Sigmoid colon (tissue), 4 donors: ENCODE results near the gene GPR18.

ENCODE experiments used
- CTCF ChIP-seq, 4 experiments: fragments of 450-650 bp in 3 of 4; fragments of 200-600 bp in 1 of 4; IDR thresholded peaks; one replicate each; pipeline ENCODE4 v1.5.1; 2016 to 2019; ENCODE audit warnings: antibody characterized with exemption in 4 of 4, mild to moderate bottlenecking in 3 of 4, moderate library complexity in 2 of 4
- EP300 ChIP-seq, 4 donors: sonication (generic); formaldehyde crosslinking; IDR thresholded peaks; one replicate each; pipeline ENCODE4 v1.6.1; 2017; ENCODE audit warnings: antibody characterized with exemption in 4 of 4
- POLR2A ChIP-seq, 2 donors: fragments of 450-650 bp; IDR thresholded peaks; one replicate each; pipeline ENCODE4 v1.6.1; 2016; ENCODE audit warnings: antibody characterized with exemption in 2 of 2, mild to moderate bottlenecking in 2 of 2, moderate library complexity in 2 of 2
- POLR2AphosphoS5 ChIP-seq, 4 donors: sonication (generic); formaldehyde crosslinking; IDR thresholded peaks; one replicate each; pipeline ENCODE4 v1.6.1; 2017; ENCODE audit warnings: antibody characterized with exemption in 4 of 4

DNA sequence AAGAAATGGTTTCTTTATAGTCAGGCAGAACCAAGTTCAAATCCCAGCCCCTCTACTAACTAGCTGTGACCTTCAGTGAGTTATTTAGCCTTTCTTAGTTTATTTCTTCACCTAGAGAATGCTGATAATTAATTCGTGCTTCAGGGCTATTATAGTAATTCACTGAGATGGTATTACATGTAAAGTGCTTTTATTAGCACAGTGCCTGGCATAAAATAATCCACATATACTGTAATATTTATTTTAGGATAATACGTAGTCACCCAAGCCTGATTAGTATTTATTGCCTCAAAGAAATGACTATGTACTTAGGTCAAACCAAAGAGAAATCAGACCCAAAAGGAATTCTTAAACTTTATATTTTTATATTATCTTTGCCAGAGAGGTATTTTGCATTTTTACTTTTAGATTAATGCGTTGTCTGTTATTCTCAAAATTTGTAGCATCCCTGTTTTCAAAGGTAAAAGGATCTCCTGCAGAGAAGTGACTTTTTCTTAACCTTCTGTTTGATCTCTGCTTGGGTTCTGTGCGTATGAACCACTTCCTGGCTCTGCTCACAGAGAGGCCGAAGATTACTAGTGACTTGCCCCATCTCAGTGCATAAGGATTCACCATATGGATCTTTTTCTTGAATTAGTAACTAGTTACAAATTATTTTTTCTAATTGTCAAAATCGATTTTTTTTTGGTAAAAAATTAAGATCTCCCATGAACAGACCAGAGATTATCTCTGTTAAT is 37.8 kb downstream of the GPR18 start:
- TF ChIP-seq POLR2AphosphoS5 (IDR thresholded peaks at IDR 0.05) = no peak
- no peak for TF ChIP-seq CTCF (IDR thresholded peaks at IDR 0.05)
- no peak for TF ChIP-seq POLR2A (IDR thresholded peaks at IDR 0.05)
- TF ChIP-seq EP300 (IDR thresholded peaks at IDR 0.05) = no peak
